IMR-90 (cell line): Measurements from ENCODE around the gene CALHM3. TPM values are rescaled to one million over a fixed set of nuclear protein-coding genes. Genes with fewer than 3 reads are reported as not detected.

Source experiments
- ATAC-seq: fragments of 200-7000 bp; cut with Tn5 transposase; 2 replicates; pipeline ENCODE4 v1.9.1; 2020; ENCODE audit warnings: low read depth, mild to moderate bottlenecking, moderate library complexity
- BruUV-seq: library from RNA; stranded (reverse); fragments of 400-500 nt; replicated peaks from 2 replicates; lab custom pipeline; 2021; lab: Mats Ljungman, UMichigan
- CTCF ChIA-PET: fragments of 300-600 bp; formaldehyde crosslinking; extraction: SDS; loops from one replicate; lab custom pipeline; 2021; ENCODE audit warnings: antibody characterized with exemption; lab: Yijun Ruan, JAX
- POLR2A ChIA-PET: fragments of 300-600 bp; sonication (Branson Sonifier 250); formaldehyde crosslinking; loops from one replicate; lab custom pipeline; 2022; ENCODE audit warnings: antibody characterized with exemption; ENCODE audit not compliant: unreplicated experiment; lab: Charles Lee
- DNase-seq: peaks from one replicate; pipeline ENCODE4 v3.0.0; 2013
- H2AFZ ChIP-seq: replicated peaks from 2 replicates; pipeline ENCODE3; 2013; ENCODE audit warnings: low read length, mild to moderate bottlenecking; ENCODE audit not compliant: poor library complexity
- H2AK5ac ChIP-seq: 2 replicates; pipeline ENCODE4 v1.6.1; 2013; ENCODE audit warnings: low read depth, low read length, inconsistent platforms
- H2AK9ac ChIP-seq: replicated peaks from 2 replicates; pipeline ENCODE3; 2013; ENCODE audit warnings: mild to moderate bottlenecking, low read depth, low read length, moderate library complexity; ENCODE audit not compliant: poor library complexity
- H2BK120ac ChIP-seq: 2 replicates; pipeline ENCODE4 v1.6.1; 2013; ENCODE audit warnings: low read depth, low read length, inconsistent platforms
- H2BK15ac ChIP-seq: 3 replicates; pipeline ENCODE4 v1.6.1; 2013; ENCODE audit warnings: low read depth, low read length, inconsistent platforms
- H2BK20ac ChIP-seq: 2 replicates; pipeline ENCODE4 v1.6.1; 2013; ENCODE audit warnings: low read depth, mild to moderate bottlenecking, inconsistent platforms, low read length, moderate library complexity
- H2BK5ac ChIP-seq: 2 replicates; pipeline ENCODE4 v1.6.1; 2013; ENCODE audit warnings: mild to moderate bottlenecking, low read depth, low read length, inconsistent platforms; ENCODE audit not compliant: poor library complexity, severe bottlenecking
- H3K14ac ChIP-seq: replicated peaks from 2 replicates; pipeline ENCODE4 v1.6.1; 2013; ENCODE audit warnings: low read depth, low read length, inconsistent platforms
- H3K18ac ChIP-seq: 2 replicates; pipeline ENCODE4 v1.6.1; 2013; ENCODE audit warnings: low read depth, low read length, control low read depth
- H3K23ac ChIP-seq: 2 replicates; pipeline ENCODE4 v1.6.1; 2013; ENCODE audit warnings: low read depth, low read length, inconsistent platforms
- H3K27ac ChIP-seq: 2 replicates; pipeline ENCODE4 v1.5.1; 2013; ENCODE audit warnings: mild to moderate bottlenecking, control low read depth, low read length; ENCODE audit not compliant: insufficient read depth
- H3K27me3 ChIP-seq: 2 replicates; pipeline ENCODE4 v1.6.1; 2013; ENCODE audit warnings: low read length; ENCODE audit not compliant: control insufficient read depth, insufficient read depth
- H3K36me3 ChIP-seq: 2 replicates; pipeline ENCODE4 v1.6.1; 2013; ENCODE audit warnings: low read length, mixed read lengths; ENCODE audit not compliant: control insufficient read depth, insufficient read depth
- H3K4ac ChIP-seq: 2 replicates; pipeline ENCODE4 v1.6.1; 2013; ENCODE audit warnings: low read depth, low read length, inconsistent platforms
- H3K4me1 ChIP-seq: 2 replicates; pipeline ENCODE4 v1.6.1; 2013; ENCODE audit warnings: low read length, mixed read lengths; ENCODE audit not compliant: control insufficient read depth, insufficient read depth
- H3K4me2 ChIP-seq: 2 replicates; pipeline ENCODE4 v1.6.1; 2013; ENCODE audit warnings: low read depth, mild to moderate bottlenecking, control low read depth, low read length, moderate library complexity
- H3K4me3 ChIP-seq: 2 replicates; pipeline ENCODE4 v1.5.1; 2013; ENCODE audit warnings: low read depth, mild to moderate bottlenecking, control low read depth, low read length, moderate library complexity; ENCODE audit not compliant: insufficient read depth
- H3K56ac ChIP-seq: 2 replicates; pipeline ENCODE4 v1.6.1; 2013; ENCODE audit warnings: low read length, inconsistent platforms; ENCODE audit not compliant: insufficient read depth; ENCODE audit errors: extremely low read depth
- H3K79me1 ChIP-seq, 2 experiments: 2 replicates each; pipeline ENCODE4 v1.6.1; 2013; ENCODE audit warnings: low read length in 2 of 2, inconsistent platforms in 1 of 2, low read depth in 1 of 2
- H3K9ac ChIP-seq: 2 replicates; pipeline ENCODE4 v1.6.1; 2013; ENCODE audit warnings: low read depth, low read length, control low read depth
- H3K9me1 ChIP-seq: 2 replicates; pipeline ENCODE4 v1.6.1; 2013; ENCODE audit warnings: low read length, inconsistent platforms; ENCODE audit not compliant: insufficient read depth
- H3K9me3 ChIP-seq: 2 replicates; pipeline ENCODE4 v1.6.1; 2013; ENCODE audit warnings: low read length; ENCODE audit not compliant: control insufficient read depth, insufficient read depth
- H4K20me1 ChIP-seq: 2 replicates; pipeline ENCODE4 v1.6.1; 2013; ENCODE audit warnings: low read length, inconsistent platforms; ENCODE audit not compliant: insufficient read depth
- H4K5ac ChIP-seq: 2 replicates; pipeline ENCODE4 v1.6.1; 2013; ENCODE audit warnings: mild to moderate bottlenecking, low read depth, low read length, control low read depth
- H4K8ac ChIP-seq, 2 experiments: 2 replicates each; pipeline ENCODE4 v1.6.1; 2013; ENCODE audit warnings: low read depth in 2 of 2, low read length in 2 of 2, control low read depth in 1 of 2, inconsistent platforms in 1 of 2
- H4K91ac ChIP-seq: 2 replicates; pipeline ENCODE4 v1.6.1; 2013; ENCODE audit warnings: low read depth, low read length, inconsistent platforms; ENCODE audit not compliant: insufficient read depth
- BHLHE40 ChIP-seq: fragments of 150-350 bp; IDR thresholded peaks from 2 replicates; pipeline ENCODE4 v1.6.1; 2016; ENCODE audit warnings: mild to moderate bottlenecking, low read depth, low read length
- CEBPB ChIP-seq: IDR thresholded peaks from 2 replicates; pipeline ENCODE4 v1.6.1; 2012; ENCODE audit warnings: low read depth, low read length, improper control_type of control experiment
- CHD1 ChIP-seq: IDR thresholded peaks from 2 replicates; pipeline ENCODE4 v1.6.1; 2012; ENCODE audit warnings: low read depth, low read length, improper control_type of control experiment
- FOS ChIP-seq: fragments of 150-350 bp; IDR thresholded peaks from 2 replicates; pipeline ENCODE4 v1.6.1; 2016; ENCODE audit warnings: low read depth, low read length
- MAZ ChIP-seq: IDR thresholded peaks from 2 replicates; pipeline ENCODE4 v1.6.1; 2012; ENCODE audit warnings: low read depth, mild to moderate bottlenecking, low read length, improper control_type of control experiment, moderate library complexity, borderline replicate concordance
- MXI1 ChIP-seq: IDR thresholded peaks from 2 replicates; pipeline ENCODE4 v1.6.1; 2012; ENCODE audit warnings: low read depth, mild to moderate bottlenecking, low read length, moderate library complexity, borderline replicate concordance
- NFE2L2 ChIP-seq: fragments of 150-350 bp; IDR thresholded peaks from 2 replicates; pipeline ENCODE4 v1.6.1; 2016; ENCODE audit warnings: low read depth, mild to moderate bottlenecking, low read length
- POLR2A ChIP-seq: IDR thresholded peaks from 2 replicates; pipeline ENCODE4 v1.6.1; 2012; ENCODE audit warnings: mild to moderate bottlenecking, low read depth, low read length
- WGBS, 2 experiments: methylation state at CpG; one replicate each; pipeline versions ENCODE4 v1.1.5 to v1.1.7; 2013; ENCODE audit warnings: missing lambda C conversion rate in 2 of 2; ENCODE audit not compliant: insufficient read length in 1 of 2; ENCODE audit errors: extremely low coverage in 2 of 2; 5-methylcytosine and 5-hydroxymethylcytosine counted together
- dilution Hi-C: fragments of 300-500 bp; cut with HindIII; formaldehyde crosslinking; loops from one replicate; pipeline ENCODE4 v1.14.3; 2018; ENCODE audit warnings: low sequenced_read_pairs; ENCODE audit not compliant: unreplicated experiment
- in situ Hi-C: fragments of 300-500 bp; cut with MboI; formaldehyde crosslinking; loops from 3 replicates; pipeline ENCODE4 v1.14.3; 2019; ENCODE audit warnings: low sequenced_read_pairs, inconsistent platforms, mixed read lengths
- intact Hi-C: fragments of 100-400 bp; cut with micrococcal nuclease; formaldehyde crosslinking; loops from 2 replicates; pipeline ENCODE4 v1.10.0; 2022
- polyA plus RNA-seq, 3 experiments: library from polyadenylated mRNA; depleted of rRNA; stranded (reverse); fragments of >200 nt; gene quantifications; 2 replicates each; pipeline ENCODE4 v1.2.3, GENCODE V29; 2012; ENCODE audit warnings: low replicate concordance in 1 of 3
- total RNA-seq: library from RNA; depleted of rRNA; stranded (reverse); fragments of >200 nt; gene quantifications from 2 replicates; pipeline ENCODE4 v1.2.3, GENCODE V29; 2012
- TF ChIP-seq, protein P1 (sequence below): fragments of 150-350 bp; IDR thresholded peaks from 2 replicates; pipeline ENCODE4 v1.6.1; 2016; ENCODE audit warnings: low read depth, mild to moderate bottlenecking, low read length, moderate library complexity, borderline replicate concordance

Gene CALHM3
- total and polyA plus RNA-seq, 2 of the 4 experiments (the other 2 are of a cell fraction) = not detected

DNA sequence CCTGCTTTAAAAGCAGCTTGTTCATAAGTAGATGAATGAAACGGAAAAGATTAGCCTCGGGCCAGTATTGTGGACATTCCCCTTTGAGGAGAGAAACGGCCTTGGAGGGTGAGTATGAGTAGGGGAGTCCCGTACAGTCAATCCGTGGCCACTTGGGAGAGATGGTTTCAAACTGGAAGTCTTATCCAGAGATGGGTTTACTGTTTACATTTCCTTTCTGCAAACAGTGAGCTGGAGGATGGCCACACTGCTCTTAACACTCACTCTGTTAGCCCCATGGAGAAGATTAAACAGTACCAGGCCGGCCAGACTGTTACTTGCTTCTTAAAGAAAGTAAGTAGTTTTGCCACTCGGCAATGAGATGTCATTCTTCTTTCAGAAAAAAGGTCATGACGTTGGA is 47.1 kb downstream of the CALHM3 start:
- WGBS, 2 experiments = 92% methylated on average over 2 of the region's 8 CpGs; no CpG with 5 or more reads in 1 of the 2 experiments
- H3K9me3 ChIP-seq = no peaks in the 10 kb centered on the region

More for the DNA sequence above, 47.1 kb downstream of the CALHM3 start:
- H3K4ac ChIP-seq = no peak overlapping the region
- no peak overlapping the region for H3K4me2 ChIP-seq
- H3K36me3 ChIP-seq = peaks cover 44% of the 10 kb centered on the region
- no peak overlapping the region for H3K14ac ChIP-seq
- H3K4me3 ChIP-seq = no peak overlapping the region
- ATAC-seq (peak; percentile 96), DNase-seq (peak; percentile 46)
- POLR2A ChIA-PET = no interaction called here
- no peak overlapping the region for H2AK9ac ChIP-seq
- H3K23ac ChIP-seq = no peak overlapping the region
- no peak overlapping the region for H3K56ac ChIP-seq
- no peak overlapping the region for H4K5ac ChIP-seq
- H2BK15ac ChIP-seq = no peak overlapping the region
- in situ Hi-C loops (no loop called here), dilution Hi-C loops (no loop called here), intact Hi-C loops (loop anchor here (1.0 kb wide), 1 partner anchor 53 kb away; no protein-coding TSS in a partner anchor)
- H3K9ac ChIP-seq = no peak overlapping the region
- H4K91ac ChIP-seq = no peak overlapping the region
- peaks cover 5 to 6% of the 10 kb centered on the region in 2 experiments; a peak in 3 of 4 replicates for H3K79me1 ChIP-seq
- no peak for TF ChIP-seq NFE2L2
- TF ChIP-seq CHD1 = no peak
- TF ChIP-seq CEBPB = no peak
- no peak for TF ChIP-seq POLR2A
- no peak for TF ChIP-seq MXI1
- TF ChIP-seq, protein P1, sequence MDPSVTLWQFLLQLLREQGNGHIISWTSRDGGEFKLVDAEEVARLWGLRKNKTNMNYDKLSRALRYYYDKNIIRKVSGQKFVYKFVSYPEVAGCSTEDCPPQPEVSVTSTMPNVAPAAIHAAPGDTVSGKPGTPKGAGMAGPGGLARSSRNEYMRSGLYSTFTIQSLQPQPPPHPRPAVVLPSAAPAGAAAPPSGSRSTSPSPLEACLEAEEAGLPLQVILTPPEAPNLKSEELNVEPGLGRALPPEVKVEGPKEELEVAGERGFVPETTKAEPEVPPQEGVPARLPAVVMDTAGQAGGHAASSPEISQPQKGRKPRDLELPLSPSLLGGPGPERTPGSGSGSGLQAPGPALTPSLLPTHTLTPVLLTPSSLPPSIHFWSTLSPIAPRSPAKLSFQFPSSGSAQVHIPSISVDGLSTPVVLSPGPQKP = no peak
- no peak for TF ChIP-seq MAZ
- TF ChIP-seq BHLHE40 = no peak
- no peak for TF ChIP-seq FOS
- no peak overlapping the region for H2AFZ ChIP-seq
- H4K8ac ChIP-seq = no peak overlapping the region
- no peak overlapping the region for H2BK20ac ChIP-seq
- H2BK120ac ChIP-seq = no peak overlapping the region
- no peak overlapping the region for H3K18ac ChIP-seq
- no peaks in the 10 kb centered on the region for H3K4me1 ChIP-seq
- BruUV-seq = no TSS peak
- no peaks in the 10 kb centered on the region for H3K9me1 ChIP-seq
- H2BK5ac ChIP-seq = no peak overlapping the region
- no peak overlapping the region for H2AK5ac ChIP-seq
- no peaks in the 10 kb centered on the region for H4K20me1 ChIP-seq
- no peak overlapping the region for H3K27ac ChIP-seq
- CTCF ChIA-PET = interaction anchor here (0.6 to 1.4 kb wide), 2 partner anchors 49 to 54 kb away, joined by 3 to 4 read pairs; no protein-coding TSS in a partner anchor
- no peaks in the 10 kb centered on the region for H3K27me3 ChIP-seq
